ENCODE measurements around the gene PASK.

The PASK gene

GRCh38 chr2:241179899-241180298 lies 30.6 kb upstream of the PASK start:
- DNase-seq: no peak

- DNase-seq: no peak
Observed at GRCh38 chr2:241178961-241179360, 29.7 kb upstream of the PASK start.

GRCh38 chr2:241177526-241178334 lies 28.5 kb upstream of the PASK start:
- DNase-seq: no peak

DNA sequence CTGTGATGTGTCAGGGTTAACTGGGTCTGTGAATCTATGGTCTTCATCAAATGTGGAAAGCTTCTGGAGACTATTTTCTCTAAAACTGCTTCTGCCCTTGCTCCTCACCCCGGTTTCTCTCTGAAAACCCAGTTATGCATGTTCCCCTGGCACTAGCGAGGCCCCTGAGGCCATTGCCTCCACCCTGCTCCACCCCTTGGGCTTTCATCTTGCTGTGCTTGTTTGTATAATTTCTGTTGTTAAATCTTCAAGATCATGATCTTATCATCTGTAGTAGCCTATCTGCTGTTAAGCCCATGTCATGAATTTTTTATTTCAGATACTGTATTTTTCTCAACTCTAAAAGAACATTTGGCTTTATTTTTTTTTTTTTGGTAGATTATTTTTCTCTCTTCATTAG lies 24.3 kb upstream of the PASK start:
- DNase-seq: no peak

DNA sequence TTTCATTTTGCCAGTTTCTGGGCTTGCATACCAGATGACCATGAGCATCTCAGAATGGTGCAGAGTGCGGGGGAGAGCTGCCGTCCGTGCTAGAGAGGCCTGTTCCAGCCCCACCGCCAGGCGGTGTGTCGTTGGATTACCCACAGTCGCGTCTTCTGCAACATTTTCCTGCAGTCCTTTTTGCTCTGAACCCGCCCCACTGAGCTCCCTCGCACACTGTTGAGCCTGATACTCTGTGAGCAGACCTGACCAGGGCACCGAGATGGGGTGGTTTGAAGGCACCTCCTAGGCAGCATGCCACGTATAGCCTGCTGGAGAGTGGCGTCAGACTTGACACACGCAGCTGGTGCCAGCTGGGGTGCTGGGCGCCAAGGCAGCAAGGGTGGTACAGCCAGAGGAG lies 19.1 kb upstream of the PASK start:
- no peak for DNase-seq

- no peak for DNase-seq
Observed at GRCh38 chr2:241163601-241164118, 14.4 kb upstream of the PASK start.

- DNase-seq: no peak
Observed at GRCh38 chr2:241161646-241162281, 12.5 kb upstream of the PASK start.

DNA sequence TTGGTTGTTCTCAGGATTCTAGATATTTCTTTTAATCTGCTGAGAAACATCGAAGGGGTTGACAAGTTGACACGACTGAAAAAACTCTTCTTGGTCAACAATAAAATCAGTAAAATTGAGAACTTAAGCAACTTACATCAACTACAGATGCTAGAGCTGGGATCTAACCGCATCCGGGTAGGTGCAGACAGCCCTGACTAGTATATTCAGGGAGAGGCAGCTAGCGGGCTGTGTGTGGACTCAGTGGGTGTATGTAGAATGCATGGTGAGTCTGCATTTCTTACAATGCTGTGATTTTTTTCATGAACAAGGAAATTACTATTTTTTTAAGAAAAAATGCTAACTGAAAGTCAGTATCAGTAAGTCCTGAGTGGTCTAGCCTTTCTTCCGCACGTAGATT lies 11.0 kb upstream of the PASK start:
- no peak for DNase-seq

GRCh38 chr2:241159116-241159515 lies 9.8 kb upstream of the PASK start:
- DNase-seq: no peak

- DNase-seq: no peak
Observed at GRCh38 chr2:241158546-241158900, 9.3 kb upstream of the PASK start.

DNA sequence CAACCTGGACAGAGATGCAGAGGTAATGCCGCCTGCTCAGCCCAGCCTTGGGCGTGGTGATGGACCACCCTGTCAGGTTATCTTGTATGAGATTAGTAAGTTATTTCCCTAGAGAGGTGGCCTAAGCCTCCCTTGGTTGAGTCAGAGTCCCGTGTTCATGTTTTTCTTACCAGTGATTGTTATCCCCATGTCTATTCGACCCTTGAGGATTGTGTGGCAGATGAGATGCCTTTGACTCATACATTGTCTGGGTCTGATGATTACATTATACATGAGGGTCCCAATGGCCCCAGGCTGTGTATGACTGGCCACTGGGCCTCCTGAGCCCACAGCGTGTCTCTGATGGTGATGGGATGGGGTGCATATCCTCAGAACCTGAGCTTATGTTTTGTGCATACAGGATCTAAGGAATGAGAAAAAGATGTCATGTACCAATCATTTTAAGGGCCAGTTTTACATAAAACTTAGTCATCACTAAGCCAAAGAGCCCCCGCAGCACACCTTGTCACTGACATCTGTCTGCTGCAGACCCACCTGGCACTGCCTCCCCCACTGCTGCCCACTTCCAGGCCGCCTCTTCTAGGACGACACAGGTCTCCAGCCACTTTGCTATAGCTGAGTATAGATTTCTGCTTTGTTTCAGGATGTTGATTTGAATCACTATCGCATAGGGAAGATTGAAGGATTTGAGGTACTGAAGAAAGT lies 8.7 kb upstream of the PASK start:
- no peak for DNase-seq

DNA sequence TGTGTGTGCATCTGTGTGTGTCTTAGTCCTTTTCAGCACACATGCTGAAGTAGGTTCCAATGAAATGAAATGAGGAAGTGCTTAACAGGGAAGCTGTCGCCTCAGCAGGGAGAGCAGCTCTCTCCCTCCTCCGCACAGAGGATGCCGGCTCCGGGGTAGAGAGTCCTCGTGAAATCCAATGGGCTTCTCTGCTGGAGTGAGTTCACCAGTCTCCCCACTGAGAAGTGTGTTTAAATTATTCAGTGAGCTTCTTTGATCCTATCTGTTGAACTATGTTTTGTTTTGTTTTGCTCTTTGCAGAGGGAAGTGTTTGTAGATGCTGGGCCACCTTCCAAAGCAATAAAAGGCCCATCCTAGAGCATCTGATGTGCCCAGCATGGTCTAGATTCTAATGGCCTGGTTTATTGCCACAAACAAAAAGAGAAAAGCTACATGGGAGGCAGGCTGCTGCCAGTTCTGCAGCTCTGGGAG lies 7.7 kb upstream of the PASK start:
- no peak for DNase-seq

DNA sequence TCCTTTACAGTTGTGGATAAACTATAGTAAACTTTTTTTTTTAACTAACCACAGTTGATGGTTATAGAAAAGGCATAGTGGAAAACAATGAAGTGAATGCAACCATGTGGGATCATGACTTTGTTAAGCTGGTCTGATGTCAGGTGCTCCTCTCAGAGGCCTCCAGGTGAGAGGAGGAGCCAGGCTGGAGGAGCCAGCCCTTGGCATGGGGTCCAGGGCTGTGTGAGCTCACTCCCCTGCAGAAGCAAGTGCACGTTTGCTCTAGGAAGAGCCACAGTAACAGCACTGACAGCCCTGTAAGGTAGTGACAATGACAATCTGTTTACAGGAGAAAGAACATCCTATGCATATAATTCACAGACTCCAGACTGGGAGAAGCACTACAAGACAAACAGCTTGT lies 6.7 kb upstream of the PASK start:
- no peak for DNase-seq

- no peak for DNase-seq
Observed at GRCh38 chr2:241154915-241155314, 5.6 kb upstream of the PASK start.

- no peak for DNase-seq
Observed at GRCh38 chr2:241153616-241154015, 4.3 kb upstream of the PASK start.

- DNase-seq: no peak
Observed at GRCh38 chr2:241151934-241152660, 2.8 kb upstream of the PASK start.

DNA sequence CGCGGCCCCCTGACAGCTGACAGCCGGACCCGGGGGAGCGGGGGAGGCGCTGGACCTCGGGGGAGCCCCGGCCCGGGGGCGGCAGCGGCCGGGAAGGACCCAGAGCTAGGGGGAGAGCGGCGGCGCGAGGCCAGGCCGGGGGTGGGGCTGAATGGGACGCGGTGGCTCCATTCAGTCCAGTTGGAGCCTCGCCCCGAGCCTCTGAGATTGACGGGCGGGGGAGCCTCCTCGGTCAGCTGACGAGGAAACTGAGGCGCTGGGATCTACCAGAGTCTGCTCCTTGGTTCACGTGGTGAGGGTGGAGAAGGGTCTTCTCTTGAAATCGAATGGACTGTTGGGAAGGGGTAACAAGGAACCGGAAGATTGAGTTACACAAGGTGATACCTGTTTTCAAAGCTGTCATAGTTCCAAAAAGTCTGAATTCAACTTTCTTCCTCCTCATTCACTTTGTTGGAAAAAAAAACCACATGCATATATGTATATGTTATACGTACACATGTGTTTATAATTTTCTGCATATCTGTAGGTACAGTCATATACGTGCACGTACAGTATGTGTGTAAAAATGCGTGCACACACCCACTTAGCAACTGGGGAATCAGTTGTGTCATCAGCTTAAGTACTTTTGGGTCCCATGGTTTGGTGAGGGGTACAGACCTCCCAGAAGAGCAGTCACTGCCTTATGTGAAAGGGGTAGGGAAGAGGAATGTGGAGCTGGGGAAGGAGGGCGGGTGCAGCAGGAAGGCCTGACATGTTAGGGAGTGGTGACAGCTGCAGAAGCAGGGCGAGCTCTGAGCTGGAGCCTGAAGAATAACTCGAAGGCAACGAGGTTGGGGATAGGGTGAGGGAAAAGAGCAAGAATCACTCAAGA lies 1.6 kb upstream of the PASK start:
- no peak for DNase-seq

- peak; percentile 86 for DNase-seq
Observed at GRCh38 chr2:241149925-241150659, 820 bp upstream of the PASK start, which contains the start of gene PPP1R7. TSS of gene PPP1R7 (plus strand) at chr2:241150467. CDS start at chr2:241150496, 29 bp downstream.

DNA sequence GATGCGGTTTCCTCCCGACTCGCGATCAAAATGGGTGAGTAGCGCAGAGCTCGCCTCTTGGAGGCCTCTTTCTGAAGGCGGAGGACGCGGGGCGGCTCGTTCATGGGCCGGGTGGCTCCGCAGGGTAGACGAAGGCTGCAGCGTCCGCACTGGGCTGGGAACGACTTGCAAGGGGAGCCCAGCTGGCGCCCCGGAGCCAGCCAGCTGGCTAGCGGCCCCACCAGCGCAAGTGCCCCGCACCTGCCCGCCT lies 328 bp upstream of the PASK start:
- DNase-seq: no peak

- DNase-seq: no peak
Observed at GRCh38 chr2:241148239-241148638, 1.0 kb downstream of the PASK start.

DNA sequence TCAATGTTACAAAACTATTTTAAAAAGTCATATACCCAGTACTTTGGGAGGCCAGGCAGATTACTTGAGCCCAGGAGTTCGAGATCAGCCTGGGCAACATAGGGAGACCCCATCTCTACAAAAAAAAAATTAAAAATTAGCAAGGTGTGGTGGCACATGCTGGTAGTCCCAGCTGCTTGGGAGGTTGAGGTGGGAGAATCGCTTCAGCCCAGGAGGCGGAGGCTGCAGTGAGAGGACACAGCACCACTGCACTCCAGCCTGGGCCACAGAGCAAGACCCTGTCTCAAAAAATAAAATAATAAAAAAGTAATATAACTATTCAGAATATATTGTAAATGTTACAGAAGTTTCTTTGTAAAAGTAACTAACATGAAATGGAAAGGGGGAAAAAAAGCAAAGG lies 1.9 kb downstream of the PASK start:
- no peak for DNase-seq

GRCh38 chr2:241146286-241146685 lies 3.0 kb downstream of the PASK start:
- DNase-seq: no peak

All from NCI-H1105 (cell line).